Stimulated activated CD4-positive, alpha-beta T cell treated with anti-CD3 and anti-CD28 coated beads, TNF-alpha, amount 100 ng/mL, for 48 hours (primary cell): ENCODE data around the gene AFF3.

Experiments used
- DNase-seq, 3 donors: peaks; one replicate each; pipeline ENCODE4 v3.0.0-alpha.2; 2020; ENCODE audit warnings: low read depth in 3 of 3

Gene AFF3

GRCh38 chr2:99609851-99610381 is 532.5 kb downstream of the AFF3 start:
- DNase-seq = no peak

- DNase-seq = no peak
Observed at GRCh38 chr2:99608861-99609260, 533.5 kb downstream of the AFF3 start.

GRCh38 chr2:99607861-99608491 is 534.4 kb downstream of the AFF3 start:
- DNase-seq = no peak

GRCh38 chr2:99607454-99607853 is 534.9 kb downstream of the AFF3 start:
- no peak for DNase-seq

- no peak for DNase-seq
Observed at GRCh38 chr2:99605036-99605435, 537.4 kb downstream of the AFF3 start.

- DNase-seq = no peak
Observed at GRCh38 chr2:99602476-99602875, 539.9 kb downstream of the AFF3 start.

- no peak for DNase-seq
Observed at GRCh38 chr2:99600981-99601651, 541.3 kb downstream of the AFF3 start.

- no peak for DNase-seq
Observed at GRCh38 chr2:99598441-99598840, 543.9 kb downstream of the AFF3 start.

GRCh38 chr2:99597616-99598015 is 544.8 kb downstream of the AFF3 start:
- DNase-seq = no peak

- DNase-seq = no peak
Observed at GRCh38 chr2:99595373-99595772, 547.0 kb downstream of the AFF3 start.

GRCh38 chr2:99593692-99594427 is 548.5 kb downstream of the AFF3 start:
- no peak for DNase-seq

- no peak for DNase-seq
Observed at GRCh38 chr2:99576775-99577174, 565.6 kb downstream of the AFF3 start.

GRCh38 chr2:99573634-99574251 is 568.6 kb downstream of the AFF3 start:
- no peak for DNase-seq

- DNase-seq = no peak
Observed at GRCh38 chr2:99572373-99573164, 569.8 kb downstream of the AFF3 start.

- no peak for DNase-seq
Observed at GRCh38 chr2:99571954-99572353, 570.4 kb downstream of the AFF3 start.

- no peak for DNase-seq
Observed at GRCh38 chr2:99571533-99571932, 570.9 kb downstream of the AFF3 start.

GRCh38 chr2:99571021-99571420 is 571.4 kb downstream of the AFF3 start:
- no peak for DNase-seq

GRCh38 chr2:99569386-99569785 is 573.0 kb downstream of the AFF3 start:
- no peak for DNase-seq

GRCh38 chr2:99565227-99565626 is 577.2 kb downstream of the AFF3 start:
- DNase-seq = no peak

- DNase-seq = no peak
Observed at GRCh38 chr2:99562516-99562915, 579.9 kb downstream of the AFF3 start.

GRCh38 chr2:99561804-99562203 is 580.6 kb downstream of the AFF3 start:
- no peak for DNase-seq
